Pons (tissue), 1 donor: ENCODE measurements around the gene FGFR3.

ENCODE experiments used
- DNase-seq: peaks from one replicate; pipeline ENCODE4 v3.0.0-alpha.2; 2016; ENCODE audit warnings: low spot score

The FGFR3 gene

GRCh38 chr4:1792832-1793495 is at the start of gene FGFR3:
TSS of gene FGFR3 (plus strand) at chr4:1793293. CDS start at chr4:1793935, 642 bp downstream.
- DNase-seq: no peak

DNA sequence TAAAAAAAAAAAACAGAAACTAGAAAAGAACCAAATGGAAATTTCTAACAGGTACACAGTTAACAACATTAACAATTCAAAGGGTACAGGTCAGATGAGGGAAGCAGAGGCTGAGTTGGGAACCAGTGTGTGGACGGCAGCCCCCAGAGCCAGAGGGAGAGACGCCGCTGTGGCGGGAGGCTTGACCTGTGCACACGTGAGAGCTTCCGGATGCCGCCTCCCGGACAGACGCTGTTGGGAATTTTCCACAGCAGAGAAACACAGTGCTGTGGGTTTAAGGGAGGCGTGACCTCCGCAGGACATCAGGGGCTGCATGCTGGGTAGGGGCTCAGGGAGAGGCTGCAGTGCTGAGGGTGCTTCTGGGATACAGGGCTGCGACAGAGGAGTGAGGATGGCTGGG is 49.5 kb upstream of the FGFR3 start:
- DNase-seq: no peak

GRCh38 chr4:1743975-1744374 is 49.1 kb upstream of the FGFR3 start:
- DNase-seq: no peak

- DNase-seq: no peak
These were observed 48.5 kb upstream of the FGFR3 start for GRCh38 chr4:1744552-1744951.

DNA sequence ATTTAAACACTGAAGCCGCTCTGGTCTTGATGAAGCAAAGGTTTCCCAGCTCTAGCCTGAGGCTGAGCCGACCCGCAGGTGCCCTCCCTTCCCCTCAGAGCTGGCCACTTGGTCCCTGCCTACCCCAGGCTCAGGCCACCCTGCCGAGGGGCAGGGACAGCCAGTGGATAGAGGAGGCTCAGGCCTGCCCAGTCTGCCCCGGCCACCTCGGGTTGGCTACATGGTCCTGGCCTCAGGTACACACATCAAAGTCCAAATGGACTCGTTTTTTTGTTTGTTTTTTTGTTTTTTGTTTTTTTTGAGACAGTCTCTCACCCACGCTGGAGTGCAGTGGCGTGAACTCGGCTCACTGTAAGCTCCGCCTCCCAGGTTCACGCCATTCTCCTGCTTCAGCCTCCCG is 47.9 kb upstream of the FGFR3 start:
- no peak for DNase-seq

DNA sequence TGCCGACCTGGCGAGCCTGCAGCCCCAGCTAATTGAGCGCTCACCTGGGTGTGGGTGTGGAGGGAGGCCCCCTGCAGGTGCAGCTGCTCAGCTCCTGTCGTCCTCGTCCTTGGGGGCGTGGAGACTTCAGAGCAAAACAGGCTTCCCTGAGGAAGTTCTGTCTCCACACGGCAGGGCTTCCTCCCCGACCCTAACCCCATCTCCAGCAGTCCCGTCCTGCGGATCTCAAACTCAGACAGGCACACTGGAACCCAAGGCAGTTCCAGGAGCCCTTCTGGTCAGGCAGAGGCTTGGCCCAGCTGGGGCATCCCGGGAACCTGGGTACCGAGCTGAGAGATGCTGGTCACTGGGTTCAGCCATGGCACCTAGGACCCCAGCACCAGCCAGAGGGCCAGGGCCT is 47.4 kb upstream of the FGFR3 start:
- DNase-seq: no peak

DNA sequence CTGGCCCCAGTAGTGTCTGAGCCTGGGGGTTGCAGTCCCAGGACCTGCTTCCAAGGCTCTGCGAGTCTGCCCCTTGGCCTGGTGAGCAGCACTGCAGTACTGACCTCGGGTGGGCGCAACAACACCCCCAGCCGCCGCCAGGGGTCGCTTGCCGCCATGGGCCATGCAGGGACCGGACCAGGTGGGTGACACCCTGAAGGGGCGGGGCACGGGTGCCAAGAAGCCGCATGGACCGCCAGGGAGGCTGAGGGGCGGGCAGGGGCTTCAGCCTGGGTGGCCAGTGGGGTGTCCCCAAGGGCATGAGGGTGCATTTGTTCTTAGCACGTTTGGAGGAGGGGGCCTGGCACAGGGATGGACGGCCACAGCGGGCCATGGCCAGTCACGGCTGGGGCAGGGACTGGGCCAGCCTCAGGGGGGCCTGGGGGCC is 46.8 kb upstream of the FGFR3 start:
- DNase-seq: no peak

DNA sequence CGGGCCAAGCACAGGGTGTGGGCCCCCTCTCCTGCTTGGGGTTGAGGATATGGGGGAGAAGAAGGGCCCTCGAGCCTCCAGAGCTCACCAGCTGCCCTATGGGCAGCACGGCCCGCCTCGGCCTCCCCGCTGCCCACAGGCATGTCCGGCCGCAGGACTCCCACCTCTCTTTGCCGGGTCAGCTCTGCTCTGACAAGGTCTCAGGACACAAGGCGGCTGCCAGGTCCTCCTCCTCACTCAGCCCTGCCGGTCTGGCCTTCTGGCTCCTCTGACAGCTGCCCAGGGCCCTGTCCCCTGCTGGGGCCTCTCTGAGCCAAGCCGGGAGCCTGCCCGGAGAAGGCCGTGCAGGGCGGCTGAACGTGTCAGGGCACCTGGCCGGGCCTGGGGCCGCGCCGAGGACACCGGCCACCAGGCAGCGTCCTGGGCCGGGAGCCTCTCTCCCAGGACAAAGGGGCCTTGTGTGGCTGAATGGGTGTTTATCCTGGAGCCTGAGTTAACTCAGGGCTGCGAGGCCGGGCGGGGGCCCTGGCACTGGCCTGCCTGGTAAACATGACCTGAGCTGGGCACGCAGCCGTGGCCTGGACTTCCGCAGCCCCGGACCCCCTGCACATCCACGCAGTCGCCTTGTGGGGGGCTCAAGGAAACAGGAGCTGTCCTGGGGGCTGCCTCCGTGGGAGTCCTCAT is 46.0 kb upstream of the FGFR3 start:
- DNase-seq: peak; percentile 72

DNA sequence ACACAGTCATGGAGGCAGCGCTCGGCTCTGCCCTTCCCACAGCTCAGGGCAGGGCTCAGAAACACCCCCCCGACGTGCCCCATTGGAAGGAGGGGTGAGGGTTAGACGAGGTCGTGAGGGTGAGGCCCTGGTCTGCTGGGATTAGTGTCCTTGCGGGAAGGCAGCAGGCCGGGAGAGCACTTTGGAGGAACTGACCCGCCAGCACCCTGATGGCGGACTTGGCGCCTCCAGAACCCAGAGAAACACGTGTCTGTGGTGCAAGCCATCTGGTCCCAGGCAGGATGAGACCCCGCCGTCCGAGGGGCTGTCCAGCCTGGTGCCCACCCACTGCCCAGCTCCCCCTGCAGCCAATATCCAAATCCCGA is 45.5 kb upstream of the FGFR3 start:
- no peak for DNase-seq

GRCh38 chr4:1748465-1748995 is 44.6 kb upstream of the FGFR3 start:
- DNase-seq: no peak

DNA sequence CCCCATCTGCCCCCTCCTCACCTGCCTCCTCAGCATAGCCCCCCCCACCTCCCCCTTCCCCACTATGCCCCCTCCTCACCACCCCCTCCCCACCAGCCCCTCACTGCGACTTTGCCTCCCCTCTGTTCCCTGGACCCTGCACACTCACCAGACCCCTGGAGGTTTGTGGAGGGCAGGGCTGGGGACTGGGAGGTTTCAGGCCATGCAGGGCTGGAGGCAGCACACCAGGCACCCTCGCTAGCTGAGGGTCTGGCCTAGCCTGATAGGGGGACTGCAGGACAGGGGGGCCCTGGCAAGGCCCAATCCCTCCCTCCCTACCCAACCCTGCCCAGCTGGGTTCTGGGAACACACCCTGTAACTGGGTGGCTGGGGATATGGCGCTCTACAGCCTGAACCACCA is 43.7 kb upstream of the FGFR3 start:
- DNase-seq: no peak

GRCh38 chr4:1749826-1750225 is 43.3 kb upstream of the FGFR3 start:
- no peak for DNase-seq

DNA sequence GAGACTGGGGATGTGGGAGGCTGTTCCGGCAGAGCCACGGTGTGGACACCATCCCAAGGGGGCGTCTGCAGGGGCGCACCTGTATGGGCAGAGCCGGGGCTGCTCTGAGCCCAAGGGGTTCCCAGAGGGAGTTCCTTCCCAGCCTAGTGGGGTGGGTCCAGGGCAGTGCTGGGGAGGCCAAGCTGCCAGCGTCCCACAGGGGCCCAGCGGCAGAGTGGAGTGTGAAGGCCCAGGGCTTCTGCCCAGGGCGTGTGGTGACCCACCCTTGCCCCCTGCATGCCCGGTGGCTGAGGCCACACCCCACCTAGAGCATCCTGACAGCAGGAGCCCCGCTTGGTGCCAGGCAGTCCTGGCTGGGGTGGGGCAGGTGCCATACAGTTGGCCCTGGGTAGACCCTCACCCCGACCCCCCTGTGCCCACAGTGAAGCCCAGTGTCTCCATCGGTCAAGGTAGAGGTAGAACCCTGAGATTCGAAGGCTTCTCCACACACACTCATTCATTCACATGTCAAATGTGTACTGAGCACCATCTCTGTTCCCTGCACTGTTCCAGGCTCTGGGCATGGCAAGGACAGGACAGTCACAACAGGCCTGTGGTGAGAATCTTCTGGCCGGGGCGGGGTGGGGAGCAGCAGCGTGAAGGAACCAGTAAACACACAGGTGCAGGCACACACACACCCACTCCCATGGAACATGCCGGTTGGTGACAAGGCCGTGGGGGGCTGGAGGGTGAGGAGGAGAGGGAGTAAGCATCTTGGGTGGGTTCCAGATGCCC is 42.5 kb upstream of the FGFR3 start:
- DNase-seq: no peak

DNA sequence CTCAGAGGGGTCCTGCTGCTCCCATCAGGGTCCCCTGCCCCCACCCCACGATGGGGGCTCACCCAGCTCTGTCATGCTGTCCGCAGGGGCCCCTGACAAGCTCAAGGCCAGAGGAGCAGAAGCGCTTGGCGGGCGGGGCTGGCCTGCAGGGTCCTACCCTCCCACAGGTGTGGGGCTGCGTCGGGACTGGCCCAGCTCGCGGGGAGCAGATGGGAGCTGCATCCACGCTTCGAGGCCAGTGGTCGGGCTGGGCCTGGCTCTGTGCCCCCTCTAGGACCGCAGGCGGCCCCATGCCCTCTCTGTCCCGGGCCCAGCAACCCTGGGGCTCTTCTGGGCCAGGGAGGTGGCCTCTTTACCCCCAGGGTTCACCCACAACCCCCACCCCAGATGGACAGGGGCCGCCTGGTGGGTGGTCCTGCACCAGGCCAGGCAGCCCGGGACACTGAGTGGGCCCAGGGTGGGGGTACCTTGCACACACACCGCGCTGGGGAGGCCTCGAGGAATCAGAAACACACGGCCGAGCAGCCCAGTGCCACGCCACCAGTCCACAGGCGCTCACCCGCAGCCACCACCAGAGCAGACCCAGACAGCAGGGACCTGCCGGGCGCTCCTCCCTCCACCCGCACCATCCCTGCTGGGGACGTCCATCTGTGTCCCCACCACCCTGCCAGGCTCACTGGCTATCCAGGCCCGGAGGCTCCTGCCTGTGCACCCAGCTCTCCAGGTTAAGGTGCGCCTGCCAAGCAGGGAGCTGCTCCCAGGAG is 41.8 kb upstream of the FGFR3 start:
- DNase-seq: no peak

GRCh38 chr4:1751919-1752283 is 41.2 kb upstream of the FGFR3 start:
- DNase-seq: no peak

DNA sequence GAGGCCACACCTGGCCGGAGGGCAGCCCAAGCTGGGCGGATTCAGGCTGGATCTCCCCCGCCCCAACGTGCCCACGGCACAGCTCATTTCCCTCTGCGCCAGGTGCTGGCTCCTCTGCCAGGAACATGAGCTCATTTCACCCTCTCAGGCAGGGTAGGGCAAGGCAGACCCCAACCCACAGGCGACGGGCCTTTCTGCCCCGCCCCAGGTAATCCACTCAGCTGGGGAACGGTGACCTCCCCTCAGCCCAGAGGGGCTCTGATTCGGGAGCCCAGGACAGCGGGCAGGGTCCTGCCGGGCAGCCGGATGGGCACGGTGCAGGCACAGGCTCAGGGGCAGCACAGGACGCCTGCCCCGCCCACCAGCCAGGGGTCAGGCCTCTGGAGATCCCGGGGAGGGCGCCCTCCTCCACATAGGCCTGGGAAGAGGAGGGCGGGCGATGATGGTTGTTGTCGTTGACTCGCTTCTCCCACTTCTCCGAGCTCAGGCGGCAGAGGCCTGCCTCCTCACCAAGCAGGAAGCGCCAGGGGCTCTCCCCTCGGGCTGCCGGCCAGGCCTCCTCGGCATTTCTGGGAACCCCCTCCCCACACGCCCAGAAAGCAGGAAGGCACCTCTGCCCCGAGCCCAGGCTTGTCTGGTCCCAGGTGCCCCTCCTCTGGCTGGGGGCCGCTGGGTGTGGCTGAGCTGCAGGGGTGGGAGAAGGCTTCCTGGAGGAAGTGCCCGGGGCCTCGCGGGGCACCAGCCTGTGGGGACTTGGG is 40.6 kb upstream of the FGFR3 start:
- no peak for DNase-seq

DNA sequence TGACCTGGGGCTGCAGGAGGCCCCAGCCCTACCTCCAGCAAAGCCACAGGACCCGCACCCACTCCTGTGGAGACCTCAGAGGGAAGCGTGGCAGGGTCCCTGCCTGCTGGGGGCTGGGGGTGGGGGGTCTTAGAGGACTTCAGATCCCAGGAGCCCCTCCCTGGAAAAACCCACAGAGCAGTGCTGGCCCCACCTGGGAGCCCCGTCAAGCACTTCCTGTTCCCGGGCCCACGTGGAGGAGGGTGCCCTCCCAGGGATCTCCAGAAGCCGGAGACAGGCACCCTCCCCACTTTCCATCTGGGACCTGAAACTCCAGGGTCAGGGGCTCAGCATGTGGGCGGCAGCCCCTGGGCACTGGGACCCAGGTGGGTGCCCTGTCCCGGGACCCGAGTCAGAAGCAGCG is 39.8 kb upstream of the FGFR3 start:
- DNase-seq: no peak

- DNase-seq: no peak
These were observed 39.3 kb upstream of the FGFR3 start for GRCh38 chr4:1753697-1754311.

DNA sequence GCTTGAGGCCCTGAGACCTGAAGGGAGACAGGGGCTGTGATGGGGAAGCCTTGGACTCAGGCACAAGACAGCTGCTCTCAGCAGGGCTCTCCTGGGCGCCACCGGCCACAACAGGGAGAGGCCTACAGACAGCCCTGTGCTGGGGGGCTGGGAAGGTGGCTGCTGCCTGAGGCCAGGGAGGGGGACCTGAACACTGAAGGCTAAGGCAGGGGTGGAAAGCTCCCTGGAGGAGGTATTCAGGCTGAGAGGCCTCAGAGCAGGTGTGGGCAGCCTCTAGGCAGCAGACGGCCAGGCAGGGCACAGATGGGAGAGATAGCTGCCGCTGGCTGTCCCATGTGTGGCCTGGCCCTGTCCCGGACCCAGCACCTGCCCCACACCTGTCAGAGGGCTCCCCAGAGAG is 38.8 kb upstream of the FGFR3 start:
- no peak for DNase-seq

DNA sequence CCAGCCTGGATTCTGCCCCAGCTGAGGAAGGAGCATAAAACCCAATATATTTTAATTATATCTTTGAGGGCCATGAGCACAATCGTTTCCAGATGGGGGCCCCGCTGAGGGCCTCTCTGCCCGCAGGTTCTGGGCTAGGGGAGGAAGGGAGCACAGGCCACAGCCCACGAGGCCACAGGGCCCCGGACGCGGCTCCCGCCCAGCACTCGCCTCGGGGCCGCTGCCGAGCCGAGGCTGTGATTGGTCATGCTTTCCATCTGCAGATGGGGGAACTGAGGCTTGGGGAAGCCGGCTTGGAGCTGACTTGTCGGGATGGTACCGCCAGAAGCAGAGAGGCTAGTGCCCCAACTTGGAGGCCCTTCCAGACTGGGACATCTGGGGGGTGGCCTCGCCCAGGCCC is 37.8 kb upstream of the FGFR3 start:
- DNase-seq: no peak

DNA sequence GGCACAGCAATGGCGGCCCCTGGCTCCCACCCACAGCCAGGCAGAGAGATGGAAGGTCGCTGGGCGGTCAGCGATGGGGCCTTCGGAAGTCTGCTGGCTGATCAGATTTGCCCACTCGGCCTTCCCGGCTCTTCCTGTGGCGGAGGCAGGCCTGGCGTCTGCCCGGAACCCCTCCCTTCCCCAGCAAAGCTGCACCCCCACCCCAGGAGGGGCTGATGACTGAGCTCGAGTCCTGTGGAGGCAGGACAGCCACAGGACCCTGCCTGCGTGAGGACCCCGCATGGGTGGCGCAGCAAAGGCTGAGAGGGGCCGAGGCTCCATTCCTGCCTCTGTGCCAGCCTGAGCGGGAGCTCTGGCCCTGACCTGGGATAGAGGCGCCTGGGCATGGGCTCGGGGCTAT is 37.0 kb upstream of the FGFR3 start:
- no peak for DNase-seq
